Fibroblast of lung (primary cell): ENCODE measurements around the gene KIR3DL3. TPM values are rescaled to one million over a fixed set of nuclear protein-coding genes. Genes with fewer than 3 reads are reported as not detected.

Source experiments
- DNase-seq, 2 donors: peaks; one replicate each; pipeline versions ENCODE4 v3.0.0 to v3.0.0-alpha.2; 2010; ENCODE audit warnings: low read depth in 2 of 2
- H2AFZ ChIP-seq: 2 replicates; pipeline ENCODE4 v1.5.1; 2012; ENCODE audit warnings: low read length, control low read depth, inconsistent platforms
- H3K27ac ChIP-seq: 2 replicates; pipeline ENCODE4 v1.5.1; 2011; ENCODE audit warnings: low read length, control low read depth; ENCODE audit not compliant: insufficient read depth
- H3K27me3 ChIP-seq: 2 replicates; pipeline ENCODE4 v1.5.1; 2011; ENCODE audit warnings: mild to moderate bottlenecking, low read length; ENCODE audit not compliant: control insufficient read depth, insufficient read depth
- H3K36me3 ChIP-seq: 2 replicates; pipeline ENCODE4 v1.5.1; 2011; ENCODE audit warnings: low read length; ENCODE audit not compliant: control insufficient read depth, insufficient read depth
- H3K4me1 ChIP-seq: 2 replicates; pipeline ENCODE4 v1.5.1; 2011; ENCODE audit warnings: low read length; ENCODE audit not compliant: control insufficient read depth, insufficient read depth; ENCODE audit errors: extremely low read depth
- H3K4me2 ChIP-seq: 2 replicates; pipeline ENCODE4 v1.5.1; 2011; ENCODE audit warnings: low read length, control low read depth; ENCODE audit not compliant: insufficient read depth; ENCODE audit errors: extremely low read depth
- H3K4me3 ChIP-seq, 4 experiments: fragments of 200-600 bp in 1 of 4; sonication (generic) in 1 of 4; replicated peaks in 1 of 4; 2 replicates each; pipeline ENCODE4 v1.5.1; 2011 to 2016; ENCODE audit warnings: low read length in 4 of 4, low read depth in 3 of 4, mild to moderate bottlenecking in 3 of 4, control low read depth in 2 of 4, inconsistent platforms in 1 of 4, mixed read lengths in 1 of 4; ENCODE audit not compliant: insufficient read depth in 1 of 4; ENCODE audit errors: control extremely low read depth in 1 of 4
- H3K79me2 ChIP-seq: 2 replicates; pipeline ENCODE4 v1.5.1; 2012; ENCODE audit warnings: mild to moderate bottlenecking, low read length, inconsistent platforms; ENCODE audit not compliant: control insufficient read depth, insufficient read depth
- H3K9ac ChIP-seq: 2 replicates; pipeline ENCODE4 v1.5.1; 2011; ENCODE audit warnings: mild to moderate bottlenecking, low read length, control low read depth; ENCODE audit not compliant: insufficient read depth
- H3K9me3 ChIP-seq: 2 replicates; pipeline ENCODE4 v1.5.1; 2012; ENCODE audit warnings: low read depth, low read length; ENCODE audit not compliant: control insufficient read depth, insufficient read depth
- H4K20me1 ChIP-seq: 2 replicates; pipeline ENCODE4 v1.5.1; 2011; ENCODE audit warnings: low read length; ENCODE audit not compliant: control insufficient read depth, insufficient read depth; ENCODE audit errors: extremely low read depth
- EZH2 ChIP-seq: IDR thresholded peaks from 2 replicates; pipeline ENCODE4 v1.5.1; 2012; ENCODE audit warnings: low read length, control low read depth, mild to moderate bottlenecking; ENCODE audit errors: missing control alignments
- polyA plus RNA-seq, 2 donors: library from polyadenylated mRNA; depleted of rRNA in 1 of 2; stranded (reverse) in 1 of 2; unstranded in 1 of 2; fragments of >200 nt; gene quantifications; 2 replicates each; pipeline ENCODE4 v1.2.1, GENCODE V29; 2011 to 2012; ENCODE audit warnings: missing spikeins in 1 of 2
- total RNA-seq: library from RNA; depleted of rRNA; stranded (reverse); fragments of >200 nt; gene quantifications from 2 replicates; pipeline ENCODE4 v1.2.1, GENCODE V29; 2014
- TF ChIP-seq, protein P1 (sequence below), 2 donors: IDR thresholded peaks in 1 of 2; conservative IDR thresholded peaks in 1 of 2; 1 replicate in 1 of 2; 2 replicates in 1 of 2; pipeline ENCODE4 v1.5.1; 2011 to 2012; ENCODE audit warnings: low read length in 2 of 2, control low read depth in 1 of 2, inconsistent platforms in 1 of 2, low read depth in 1 of 2, mild to moderate bottlenecking in 1 of 2

Gene KIR3DL3
- total and polyA plus RNA-seq, 2 donors (not counting 1 experiment from before 2014, with no cell fraction given): not detected

DNA sequence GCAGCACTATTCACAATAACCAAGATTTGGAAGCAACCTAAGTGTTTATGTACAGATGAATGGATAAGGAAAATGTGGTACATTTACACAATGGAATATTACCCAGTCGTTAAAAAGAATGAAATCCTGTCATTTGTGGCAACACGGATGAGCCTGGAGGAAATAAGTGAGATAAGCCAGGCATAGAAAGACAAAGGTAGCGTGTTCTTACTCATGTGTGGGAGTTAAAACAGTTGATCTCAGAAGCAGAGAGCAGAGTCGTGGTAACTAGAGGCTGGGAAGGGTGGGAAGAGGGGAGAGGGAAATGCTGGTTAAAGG lies 32.0 kb upstream of the KIR3DL3 start:
- TF ChIP-seq, protein P1, sequence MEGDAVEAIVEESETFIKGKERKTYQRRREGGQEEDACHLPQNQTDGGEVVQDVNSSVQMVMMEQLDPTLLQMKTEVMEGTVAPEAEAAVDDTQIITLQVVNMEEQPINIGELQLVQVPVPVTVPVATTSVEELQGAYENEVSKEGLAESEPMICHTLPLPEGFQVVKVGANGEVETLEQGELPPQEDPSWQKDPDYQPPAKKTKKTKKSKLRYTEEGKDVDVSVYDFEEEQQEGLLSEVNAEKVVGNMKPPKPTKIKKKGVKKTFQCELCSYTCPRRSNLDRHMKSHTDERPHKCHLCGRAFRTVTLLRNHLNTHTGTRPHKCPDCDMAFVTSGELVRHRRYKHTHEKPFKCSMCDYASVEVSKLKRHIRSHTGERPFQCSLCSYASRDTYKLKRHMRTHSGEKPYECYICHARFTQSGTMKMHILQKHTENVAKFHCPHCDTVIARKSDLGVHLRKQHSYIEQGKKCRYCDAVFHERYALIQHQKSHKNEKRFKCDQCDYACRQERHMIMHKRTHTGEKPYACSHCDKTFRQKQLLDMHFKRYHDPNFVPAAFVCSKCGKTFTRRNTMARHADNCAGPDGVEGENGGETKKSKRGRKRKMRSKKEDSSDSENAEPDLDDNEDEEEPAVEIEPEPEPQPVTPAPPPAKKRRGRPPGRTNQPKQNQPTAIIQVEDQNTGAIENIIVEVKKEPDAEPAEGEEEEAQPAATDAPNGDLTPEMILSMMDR (conservative IDR thresholded peaks at IDR 0.05 in 1 of 2, IDR thresholded peaks at IDR 0.05 in 1 of 2; ENCODE audit: low read depth in 1 of 2, low read length in 2 of 2): no peak
- no peak for TF ChIP-seq EZH2
- no peak overlapping the region for H3K4me2 ChIP-seq
- H3K27me3 ChIP-seq: no peaks in the 10 kb centered on the region
- no peaks in the 10 kb centered on the region for H4K20me1 ChIP-seq
- H3K79me2 ChIP-seq: no peaks in the 10 kb centered on the region
- H3K36me3 ChIP-seq: no peaks in the 10 kb centered on the region
- H2AFZ ChIP-seq: no peak overlapping the region
- H3K4me1 ChIP-seq: no peaks in the 10 kb centered on the region
- no peak for DNase-seq
- no peaks in the 10 kb centered on the region for H3K9me3 ChIP-seq
- H3K4me3 ChIP-seq: no peak overlapping the region
- no peak overlapping the region for H3K9ac ChIP-seq
- H3K27ac ChIP-seq: no peak overlapping the region

DNA sequence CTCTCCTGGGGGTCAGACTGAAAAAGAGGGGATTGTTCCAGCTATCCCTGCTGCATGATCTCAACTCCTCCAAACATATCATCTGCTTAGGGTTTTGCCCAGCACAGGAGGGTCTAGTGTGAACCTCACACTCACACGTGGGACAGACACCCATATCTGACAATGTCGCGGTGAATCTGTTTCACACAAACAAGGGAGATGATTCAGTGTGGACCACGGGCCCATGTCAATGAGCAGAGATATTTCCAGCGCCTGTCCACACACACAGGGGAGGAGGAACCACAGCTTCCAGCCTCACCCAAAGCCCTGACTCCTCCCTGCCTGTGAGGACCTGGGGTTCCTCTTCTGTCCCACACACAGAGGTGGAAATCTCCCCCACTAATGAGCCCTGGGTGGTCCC lies 29.6 kb upstream of the KIR3DL3 start:
- Histone ChIP-seq H3K4me1 (no peaks in the 10 kb centered on the region), H3K79me2 (no peaks in the 10 kb centered on the region), H3K36me3 (no peaks in the 10 kb centered on the region), H3K9ac (no peak overlapping the region), H4K20me1 (no peaks in the 10 kb centered on the region), H3K27me3 (no peaks in the 10 kb centered on the region), H3K9me3 (no peaks in the 10 kb centered on the region), H3K27ac (no peak overlapping the region), H3K4me3 (no peak overlapping the region), H3K4me2 (no peak overlapping the region), H2AFZ (no peak overlapping the region)
- no peak for TF ChIP-seq EZH2
- TF ChIP-seq, protein P1 (conservative IDR thresholded peaks at IDR 0.05 in 1 of 2, IDR thresholded peaks at IDR 0.05 in 1 of 2; ENCODE audit: low read depth in 1 of 2, low read length in 2 of 2): no peak
- DNase-seq: no peak

DNA sequence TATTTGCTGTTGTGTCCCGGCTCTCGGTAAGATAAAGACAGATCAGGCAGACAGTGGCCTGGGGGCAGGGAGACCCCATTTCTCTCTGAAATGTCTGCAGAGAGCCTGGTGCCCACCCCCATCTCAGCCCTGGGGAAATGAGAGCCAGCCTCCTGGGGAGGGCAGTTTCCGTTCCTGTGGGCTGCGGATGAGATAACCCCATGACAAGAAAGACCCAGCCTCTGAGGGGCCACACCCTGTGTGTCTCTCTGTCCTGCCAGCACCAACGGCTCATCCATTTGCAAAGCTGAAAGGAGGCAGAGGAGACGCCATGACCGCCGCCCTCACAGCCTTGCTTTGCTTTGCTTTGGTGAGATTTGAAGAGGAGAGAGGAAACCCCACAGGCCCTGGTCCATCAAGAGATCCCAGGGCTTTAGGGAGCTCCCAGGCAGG lies 28.1 kb upstream of the KIR3DL3 start:
- Histone ChIP-seq H3K4me2 (no peak overlapping the region), H3K36me3 (no peaks in the 10 kb centered on the region), H3K9ac (no peak overlapping the region), H3K27me3 (no peaks in the 10 kb centered on the region), H3K79me2 (no peaks in the 10 kb centered on the region), H4K20me1 (no peaks in the 10 kb centered on the region), H2AFZ (no peak overlapping the region), H3K27ac (no peak overlapping the region), H3K4me1 (no peaks in the 10 kb centered on the region), H3K9me3 (no peaks in the 10 kb centered on the region), H3K4me3 (no peak overlapping the region)
- no peak for DNase-seq
- no peak for TF ChIP-seq EZH2
- TF ChIP-seq, protein P1 (conservative IDR thresholded peaks at IDR 0.05 in 1 of 2, IDR thresholded peaks at IDR 0.05 in 1 of 2; ENCODE audit: low read depth in 1 of 2, low read length in 2 of 2): no peak
